NCI-H1105 (cell line): ENCODE data around the gene FBXO38.

Experiments used
- DNase-seq: peaks from one replicate; lab custom pipeline; 2025; lab: John Stamatoyannopoulos, UW

The FBXO38 gene, protein sequence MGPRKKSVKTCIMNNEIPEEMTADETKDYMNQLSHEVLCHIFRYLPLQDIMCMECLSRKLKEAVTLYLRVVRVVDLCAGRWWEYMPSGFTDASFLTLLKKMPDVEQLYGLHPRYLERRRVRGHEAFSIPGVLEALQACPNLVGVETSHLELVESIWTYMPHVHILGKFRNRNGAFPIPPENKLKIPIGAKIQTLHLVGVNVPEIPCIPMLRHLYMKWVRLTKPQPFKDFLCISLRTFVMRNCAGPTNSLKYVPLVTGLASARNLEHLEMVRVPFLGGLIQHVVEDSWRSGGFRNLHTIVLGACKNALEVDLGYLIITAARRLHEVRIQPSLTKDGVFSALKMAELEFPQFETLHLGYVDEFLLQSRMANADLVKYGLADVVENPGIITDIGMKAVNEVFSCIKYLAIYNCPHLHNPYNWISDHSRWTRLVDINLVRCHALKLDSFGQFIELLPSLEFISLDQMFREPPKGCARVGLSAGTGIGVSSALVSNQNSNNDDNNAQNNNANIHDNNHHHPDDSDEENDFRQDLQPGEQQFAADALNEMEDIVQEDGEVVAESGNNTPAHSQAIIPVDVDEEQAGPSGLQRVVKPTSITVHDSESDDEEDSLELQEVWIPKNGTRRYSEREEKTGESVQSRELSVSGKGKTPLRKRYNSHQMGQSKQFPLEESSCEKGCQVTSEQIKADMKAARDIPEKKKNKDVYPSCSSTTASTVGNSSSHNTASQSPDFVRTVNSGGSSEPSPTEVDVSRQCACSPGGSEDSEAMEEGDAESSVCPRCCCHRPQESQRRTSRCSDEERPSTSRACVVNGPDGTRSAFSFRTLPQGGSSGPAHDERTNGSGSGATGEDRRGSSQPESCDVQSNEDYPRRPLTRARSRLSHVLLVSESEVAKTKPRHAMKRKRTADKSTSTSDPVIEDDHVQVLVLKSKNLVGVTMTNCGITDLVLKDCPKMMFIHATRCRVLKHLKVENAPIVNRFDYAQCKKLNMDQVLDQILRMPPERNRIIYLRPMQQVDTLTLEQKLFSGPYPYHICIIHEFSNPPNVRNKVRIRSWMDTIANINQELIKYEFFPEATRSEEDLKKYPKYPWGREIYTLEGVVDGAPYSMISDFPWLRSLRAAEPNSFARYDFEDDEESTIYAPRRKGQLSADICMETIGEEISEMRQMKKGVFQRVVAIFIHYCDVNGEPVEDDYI

DNA sequence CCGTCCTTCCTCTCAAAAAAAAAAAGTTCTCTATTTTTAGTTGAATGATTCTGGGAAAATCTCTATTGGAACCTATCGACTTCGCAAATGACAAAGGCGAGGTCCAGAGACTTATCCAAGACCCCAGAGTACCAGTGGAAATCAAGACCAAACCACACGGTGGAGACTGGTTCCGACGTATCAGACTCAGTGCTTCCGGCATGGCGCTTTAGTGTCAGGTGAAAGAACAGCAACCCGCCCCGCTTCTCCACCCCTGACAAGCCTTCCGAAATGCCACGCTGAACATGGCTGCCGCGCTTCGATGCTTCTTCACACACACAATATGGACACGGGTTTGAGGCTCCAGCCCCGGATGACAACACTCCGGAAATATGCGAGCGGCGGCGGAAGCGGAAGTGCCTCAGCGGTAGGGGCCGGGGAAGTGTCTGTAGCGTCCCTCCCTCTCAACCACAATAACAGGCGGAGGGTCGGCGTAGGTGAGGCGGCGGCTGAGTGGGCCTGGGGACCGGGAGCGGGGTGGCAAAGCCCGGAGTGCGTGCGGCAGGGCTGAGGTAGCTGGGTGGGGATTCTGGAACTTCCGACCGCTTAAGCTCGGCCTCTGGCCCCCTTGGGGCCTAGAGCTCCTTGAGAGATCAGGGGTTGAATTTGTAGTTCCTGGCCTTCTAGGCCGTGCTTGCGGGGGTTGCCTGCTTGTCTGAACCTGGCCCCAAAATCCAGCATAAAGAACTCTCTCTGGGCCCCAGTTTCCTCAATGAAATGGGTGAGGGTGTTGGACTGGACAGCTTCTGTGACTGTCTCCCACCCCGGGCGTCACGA, at the start of gene FBXO38:
FBXO38 (plus strand) TSS at position 395 of the 816 bp plus-strand sequence. CDS start 10,819 bp downstream, outside the sequence.
- DNase-seq: peak; percentile 87

DNA sequence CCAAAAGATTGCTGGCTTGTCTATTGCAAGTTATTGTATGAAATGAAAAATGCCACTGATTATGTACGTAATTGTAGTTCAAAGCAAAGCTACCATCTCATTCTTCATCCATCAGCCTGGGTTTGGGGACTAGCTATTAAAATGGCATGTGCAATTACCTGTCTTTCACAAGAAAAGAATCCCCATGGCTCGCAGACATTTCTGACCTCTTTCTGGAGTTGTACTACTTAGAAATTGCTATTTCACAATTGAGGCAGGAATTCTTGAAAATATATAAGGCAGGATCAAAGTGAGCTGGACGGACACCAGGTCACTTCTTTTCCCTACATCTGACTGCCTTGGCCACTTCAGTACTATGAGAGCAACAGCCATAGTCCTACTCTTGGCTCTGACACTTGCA, 48.5 kb upstream of the FBXO38 start, which contains the start of gene SPINK9:
SPINK9 (plus strand) TSS at position 301 of the 400 bp plus-strand sequence; CDS start at position 356, 55 bp downstream.
- DNase-seq: no peak

DNA sequence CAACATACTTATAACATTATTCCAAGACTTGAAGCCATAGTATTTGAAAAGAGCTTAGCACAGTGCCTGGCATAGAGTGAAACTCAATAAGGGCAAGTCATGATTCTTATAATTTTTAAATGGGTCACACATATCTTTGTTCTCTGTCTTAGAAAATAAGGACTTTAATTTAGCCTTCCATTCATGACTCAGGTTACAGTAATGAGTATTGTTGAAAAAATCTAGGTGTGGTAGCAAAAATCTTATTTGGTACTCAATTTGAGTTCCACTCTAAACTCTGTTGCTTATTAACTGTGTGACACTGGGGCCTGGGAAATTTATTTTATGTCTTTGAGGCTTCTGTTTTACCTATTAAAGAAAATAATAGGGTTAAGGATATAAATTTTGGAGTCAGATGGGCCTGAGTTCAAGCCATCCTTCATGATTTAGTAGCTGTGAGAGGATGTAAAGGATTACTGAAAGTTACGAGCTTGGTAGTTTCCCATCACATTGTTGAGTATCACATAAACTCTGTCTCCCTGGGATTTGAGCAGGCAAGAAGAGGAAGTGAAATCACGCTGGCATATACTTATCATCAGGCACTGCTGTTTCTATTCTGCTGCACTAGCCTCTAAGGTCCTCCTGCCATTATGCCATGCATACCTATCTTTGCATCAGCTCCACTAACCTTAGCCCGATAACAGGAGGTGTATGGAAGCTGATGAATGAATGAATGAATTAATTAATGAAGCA, 46.9 kb upstream of the FBXO38 start:
- no peak for DNase-seq

DNA sequence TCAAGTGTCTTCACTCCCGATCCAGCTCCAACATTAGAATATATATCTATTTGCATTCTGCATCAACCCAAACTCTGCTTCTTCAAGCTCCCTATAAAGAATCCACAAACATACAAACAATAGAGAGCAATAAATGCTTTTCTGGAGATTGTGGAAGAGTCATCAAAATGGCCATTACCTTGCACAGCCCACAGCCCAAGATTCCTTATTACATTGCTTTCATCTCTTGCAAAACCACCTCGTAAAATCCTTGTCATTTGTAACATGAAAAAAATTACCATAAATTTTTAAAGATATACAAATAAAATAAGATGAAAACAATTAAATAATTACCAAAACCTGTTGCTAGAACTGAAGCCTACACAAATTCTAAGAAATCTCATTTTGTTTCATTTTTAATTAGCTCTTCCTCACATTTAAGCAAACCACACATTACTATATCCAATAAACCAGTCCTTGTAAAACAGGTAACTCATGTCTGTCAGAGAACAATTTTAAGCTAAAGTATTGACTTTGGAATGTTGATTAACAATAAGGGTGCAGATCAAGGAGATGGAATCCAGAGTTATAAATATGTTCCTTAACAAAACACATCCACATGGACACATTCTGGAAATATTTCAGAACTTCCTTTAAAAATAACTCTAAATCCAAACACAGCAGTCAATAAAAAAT, 41.2 kb upstream of the FBXO38 start:
- no peak for DNase-seq

DNA sequence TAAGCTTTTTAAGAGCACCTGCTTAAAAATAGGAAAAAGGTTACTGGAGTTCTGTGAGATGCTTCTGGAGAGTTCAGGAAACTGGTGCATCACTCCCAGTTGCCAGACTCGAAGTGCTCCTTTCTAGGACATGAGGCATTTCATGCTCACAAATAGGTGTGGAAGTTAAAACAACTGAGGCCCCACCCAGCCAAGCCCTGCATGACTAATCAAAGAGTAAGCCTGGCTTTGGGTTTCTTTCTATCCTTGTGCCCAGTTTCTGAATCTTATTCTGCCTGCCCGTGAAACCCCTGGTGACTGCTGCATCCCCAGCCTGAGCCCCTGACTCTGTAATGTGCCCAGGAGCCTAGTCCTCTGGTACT, 40.7 kb upstream of the FBXO38 start:
- no peak for DNase-seq

DNA sequence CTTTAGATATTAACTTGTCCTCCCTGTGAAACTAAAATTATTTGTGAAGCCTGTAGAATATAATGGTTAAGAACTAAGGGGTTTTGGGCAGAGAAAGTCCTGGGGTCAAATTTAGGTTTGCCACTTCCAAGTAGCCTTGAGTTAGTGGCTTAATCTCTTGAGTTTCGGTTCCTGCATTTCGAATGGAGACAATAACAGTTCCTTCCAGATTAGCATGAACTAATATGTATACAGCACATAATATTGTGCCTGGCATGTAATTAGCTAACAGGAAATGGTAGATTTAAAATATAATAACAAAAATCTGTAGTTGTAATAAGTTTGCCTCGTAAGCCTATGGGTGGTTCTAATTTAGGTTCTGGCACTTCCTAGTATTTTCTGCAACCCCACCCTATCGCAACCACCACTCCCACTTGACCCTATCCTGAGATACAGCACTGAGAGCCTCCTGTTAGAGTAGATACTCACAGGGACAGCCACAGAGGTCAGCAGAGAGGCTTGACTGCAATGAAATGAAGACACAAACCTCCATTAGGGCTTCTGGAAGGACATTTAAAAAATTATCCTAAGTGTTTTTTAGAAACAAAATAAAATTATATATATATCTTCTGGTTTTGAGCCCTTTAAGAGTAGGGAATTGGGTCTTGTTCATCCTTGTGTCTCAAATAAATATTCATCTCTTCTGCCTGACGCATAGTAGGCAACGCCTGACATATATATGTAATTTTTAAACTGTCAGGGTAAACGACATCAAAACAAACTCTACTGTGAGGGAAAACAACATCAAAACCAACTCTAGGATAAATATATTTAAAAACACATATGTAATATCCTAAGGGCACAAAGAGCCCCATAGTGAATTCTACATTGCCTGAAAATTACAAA, 39.9 kb upstream of the FBXO38 start:
- no peak for DNase-seq

DNA sequence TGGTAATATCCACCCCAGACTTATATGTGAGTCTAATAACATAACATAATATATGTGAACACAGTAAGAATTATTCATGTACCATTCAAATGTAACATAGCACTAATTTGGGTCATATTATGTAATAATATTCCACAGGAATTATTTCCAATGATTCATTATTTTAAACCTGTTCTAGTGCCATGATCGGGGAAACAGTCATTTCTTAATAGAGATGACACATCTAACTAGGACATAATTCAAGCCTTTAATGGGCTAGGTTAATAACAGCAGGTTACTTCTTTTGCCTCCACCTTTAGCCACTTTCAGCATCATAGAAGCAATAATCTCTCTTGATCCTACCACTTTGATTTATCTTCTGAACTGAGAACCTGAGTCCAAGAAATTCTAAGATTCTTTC, 36.1 kb upstream of the FBXO38 start:
- DNase-seq: no peak

DNA sequence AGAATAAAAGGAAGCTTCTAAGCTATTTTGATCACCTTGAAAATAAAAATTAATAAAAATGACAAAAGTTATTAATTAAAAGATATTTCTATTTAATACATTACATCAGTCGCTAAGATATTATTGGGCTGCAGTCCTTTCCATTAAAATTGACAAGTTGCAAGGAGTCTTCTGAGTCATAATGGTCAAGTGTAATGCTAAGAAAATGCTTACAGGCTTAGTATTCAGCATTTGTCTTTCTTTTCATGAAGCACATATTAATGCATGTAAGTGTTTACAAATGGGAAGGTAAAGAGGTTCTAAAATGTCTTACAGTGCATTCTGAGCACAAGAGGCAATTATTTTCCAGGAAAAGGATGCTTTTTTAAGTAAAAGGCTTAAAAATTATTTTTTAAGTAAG, 31.1 kb upstream of the FBXO38 start:
- no peak for DNase-seq

DNA sequence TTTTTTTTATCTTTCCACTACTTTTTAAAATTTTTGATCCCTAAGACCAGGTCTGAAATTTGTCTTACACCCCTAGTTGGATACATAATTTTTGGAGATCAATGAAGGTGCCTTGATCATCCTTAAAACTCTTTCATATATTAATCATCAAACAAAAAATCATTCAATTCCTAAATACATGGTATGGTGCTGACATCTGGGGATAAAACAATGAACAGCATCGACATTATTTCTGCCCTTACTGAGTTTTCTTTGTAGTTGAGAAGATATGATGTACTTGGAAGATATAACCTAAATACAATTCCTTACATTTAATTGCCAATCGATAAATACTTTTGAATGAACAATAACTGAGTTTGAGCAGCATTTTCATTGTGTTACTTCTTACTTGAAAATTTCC, 30.1 kb upstream of the FBXO38 start:
- DNase-seq: no peak

DNA sequence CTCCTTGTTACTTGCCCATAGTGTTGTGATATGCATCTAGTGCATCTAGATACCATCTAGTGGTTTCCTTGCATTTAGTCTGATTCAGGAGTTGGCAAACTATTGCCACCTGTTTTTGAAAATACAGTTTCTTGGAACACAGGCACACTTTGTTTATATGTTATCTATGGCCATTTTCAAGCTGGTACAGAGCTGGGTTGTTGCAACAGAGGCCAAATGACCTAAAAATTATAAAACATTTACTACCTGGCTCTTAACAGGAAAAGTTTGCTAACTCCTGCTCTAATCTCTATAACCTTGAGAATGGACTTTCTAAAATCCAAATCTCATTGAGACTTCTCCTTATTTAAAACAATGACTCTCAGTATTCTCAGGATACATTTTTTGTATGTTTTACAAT, 19.4 kb upstream of the FBXO38 start:
- no peak for DNase-seq

DNA sequence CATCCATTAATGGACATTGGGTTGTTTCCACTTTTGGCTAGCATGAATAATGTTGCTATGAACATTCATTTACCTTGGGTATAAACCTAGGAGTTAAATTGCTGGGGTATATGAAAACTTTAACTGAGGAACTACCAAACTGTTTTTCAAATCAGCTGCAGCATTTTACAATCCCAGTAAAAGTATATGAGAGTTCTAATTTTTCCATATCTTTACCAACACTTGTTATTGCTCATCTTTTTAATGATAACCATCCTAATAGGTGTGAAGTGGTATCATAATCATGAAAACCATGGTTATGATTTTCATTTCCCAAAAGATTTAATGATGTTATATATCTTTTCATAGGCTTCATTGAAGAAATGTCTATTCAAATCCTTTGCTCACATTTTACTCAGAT, 15.5 kb upstream of the FBXO38 start:
- DNase-seq: no peak

DNA sequence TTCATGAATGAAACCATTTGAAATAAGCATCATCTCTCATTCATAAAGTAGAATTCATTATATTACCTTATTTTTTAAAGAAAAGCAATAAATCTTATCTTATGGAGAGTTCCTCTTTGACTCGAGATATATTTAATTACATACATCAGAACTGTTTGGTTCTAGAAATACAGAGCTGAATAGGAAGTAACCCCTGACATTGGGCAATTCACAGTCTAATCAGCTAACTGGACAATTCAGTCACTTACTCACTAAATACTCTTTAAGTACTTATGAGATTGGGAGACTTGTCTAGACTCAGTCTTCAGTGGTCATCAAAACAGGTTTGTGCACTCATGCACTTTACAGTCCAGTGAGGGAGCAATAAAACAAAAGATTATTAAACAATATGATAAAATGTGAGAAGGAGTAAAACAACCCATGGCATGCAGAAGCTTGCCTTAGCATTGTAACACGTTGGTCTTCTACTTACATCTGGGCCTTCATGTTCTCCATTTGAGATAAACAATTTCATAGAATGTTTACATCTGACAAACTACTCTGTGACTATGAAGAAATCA, 11.5 kb upstream of the FBXO38 start:
- no peak for DNase-seq

DNA sequence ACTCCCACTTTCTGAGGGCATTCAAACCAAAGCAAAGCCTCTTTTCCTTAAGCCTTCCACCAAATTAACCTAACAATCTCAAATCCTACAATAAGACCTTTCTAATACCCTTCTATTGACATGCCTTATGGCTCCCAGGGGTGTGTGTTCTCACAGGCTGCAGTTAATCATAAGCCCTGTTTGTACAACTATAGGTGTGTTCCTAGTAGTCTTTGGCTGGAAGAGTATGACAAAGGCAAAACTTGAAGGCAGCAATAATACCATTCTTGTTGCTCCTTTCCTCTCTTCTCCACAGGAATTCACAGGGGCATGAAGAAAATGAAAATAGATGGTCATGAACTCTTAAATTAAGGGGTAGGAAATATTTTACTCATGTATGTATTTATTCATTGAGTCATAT, 10.9 kb upstream of the FBXO38 start:
- no peak for DNase-seq

DNA sequence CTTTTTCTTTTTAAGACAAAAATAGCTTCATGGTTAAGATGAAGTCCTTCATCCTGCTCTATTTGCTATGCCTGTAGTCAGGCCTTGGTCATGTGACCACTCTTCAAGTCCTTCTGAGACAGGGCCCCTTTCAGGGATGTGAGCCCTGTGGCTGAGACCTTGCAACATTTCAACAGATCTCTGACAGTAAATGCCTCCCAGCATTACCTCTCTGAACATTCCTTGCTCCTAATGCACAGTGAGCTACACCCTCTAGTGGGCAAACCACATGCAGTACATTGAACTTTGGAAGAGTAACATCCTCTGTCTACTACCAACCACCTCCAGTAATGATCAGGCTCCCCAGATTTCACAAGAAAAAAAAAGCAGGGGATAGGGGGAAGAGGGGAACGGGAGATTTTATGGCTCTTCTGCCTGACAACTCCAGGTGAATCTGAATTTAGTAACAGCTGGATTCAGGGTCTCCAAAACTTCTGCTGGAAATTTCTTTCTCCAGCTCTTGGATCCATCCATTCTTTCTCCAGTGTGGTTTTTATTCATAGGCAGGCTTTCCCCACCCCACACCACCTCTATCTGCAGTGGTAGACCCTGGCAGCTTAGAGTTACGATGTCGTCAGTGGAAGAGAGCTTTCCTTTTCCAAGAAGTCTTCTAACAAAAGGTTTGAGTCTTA, 8.9 kb upstream of the FBXO38 start:
- no peak for DNase-seq

DNA sequence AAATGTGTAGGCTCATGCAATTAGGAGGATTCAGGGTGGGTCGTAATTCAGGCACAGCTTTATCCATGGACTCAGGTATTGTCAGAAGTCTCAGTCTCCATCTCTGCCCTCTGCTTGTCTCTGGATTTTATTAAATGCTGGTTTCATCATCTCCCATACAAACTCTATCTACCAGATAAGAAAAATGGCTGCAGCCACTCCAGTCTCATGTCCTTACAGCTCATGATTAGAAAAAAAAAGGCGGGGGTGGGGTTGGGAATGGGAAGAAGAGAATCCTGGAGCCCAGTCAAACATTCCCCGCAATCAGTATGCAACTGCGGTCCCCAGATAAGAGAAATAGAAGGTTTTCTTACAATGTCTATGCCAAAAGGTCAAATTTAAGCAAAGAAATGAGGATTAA, 7.6 kb upstream of the FBXO38 start:
- DNase-seq: no peak

DNA sequence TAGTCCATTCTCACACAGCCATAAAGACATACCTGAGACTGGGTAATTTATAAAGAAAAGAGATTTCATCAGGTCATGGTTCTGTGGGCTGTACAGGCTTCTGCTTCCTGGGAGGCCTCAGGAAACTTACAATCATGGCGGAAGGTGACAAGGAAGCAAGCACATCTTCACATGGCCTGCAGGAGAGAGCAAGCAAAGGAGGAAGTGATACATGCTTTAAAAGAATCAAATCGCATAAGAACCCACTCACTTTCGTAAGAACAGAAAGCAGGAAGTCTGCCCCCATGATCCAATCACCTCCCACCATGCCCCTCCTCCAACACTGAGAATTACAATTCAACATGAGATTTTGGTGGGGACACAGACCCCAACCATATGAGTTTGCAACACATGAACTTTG, 5.1 kb upstream of the FBXO38 start:
- no peak for DNase-seq

DNA sequence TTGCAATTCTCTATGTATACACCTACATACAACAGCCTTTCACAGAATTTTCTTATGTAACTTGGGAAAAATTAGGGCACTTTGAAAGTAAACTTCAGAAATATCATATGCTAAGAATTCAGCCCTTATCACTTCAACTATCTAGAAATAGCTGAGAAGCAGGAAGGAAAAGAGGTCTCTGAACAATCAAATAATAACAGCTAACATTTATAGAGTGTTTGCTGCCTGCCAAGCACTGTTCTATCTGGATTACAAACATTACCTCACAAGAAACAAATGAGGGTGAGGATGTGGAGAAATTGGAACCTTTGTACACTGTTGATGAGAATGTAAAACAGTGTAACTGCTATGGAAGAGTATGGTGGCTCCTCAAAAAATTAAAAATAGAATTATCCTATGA, 4.4 kb upstream of the FBXO38 start:
- no peak for DNase-seq

DNA sequence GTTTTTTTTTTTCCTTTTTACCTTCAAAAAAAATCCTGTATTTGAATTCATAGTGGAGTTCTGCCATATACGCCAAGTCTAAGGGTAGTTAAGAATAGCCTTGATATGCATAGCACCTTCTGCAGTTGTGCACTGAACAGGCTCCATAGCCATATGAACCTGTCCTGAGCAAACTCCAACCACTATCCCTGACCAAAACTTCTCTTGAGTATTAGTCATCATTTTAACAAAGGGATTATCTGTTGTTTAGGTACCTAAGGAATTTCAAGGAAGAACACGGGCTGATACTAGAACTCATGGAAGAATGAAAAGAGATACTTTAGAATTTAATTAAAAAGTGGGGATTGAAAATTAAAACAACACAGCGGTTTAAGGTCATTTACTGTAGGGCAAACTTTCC, 1.9 kb upstream of the FBXO38 start:
- DNase-seq: no peak
